GM04504 (cell line): ENCODE results near the gene CNTNAP2.

Source experiments
- DNase-seq: peaks from one replicate; pipeline ENCODE4 v3.0.0-alpha.2; 2012; ENCODE audit warnings: low read depth

The CNTNAP2 gene

DNA sequence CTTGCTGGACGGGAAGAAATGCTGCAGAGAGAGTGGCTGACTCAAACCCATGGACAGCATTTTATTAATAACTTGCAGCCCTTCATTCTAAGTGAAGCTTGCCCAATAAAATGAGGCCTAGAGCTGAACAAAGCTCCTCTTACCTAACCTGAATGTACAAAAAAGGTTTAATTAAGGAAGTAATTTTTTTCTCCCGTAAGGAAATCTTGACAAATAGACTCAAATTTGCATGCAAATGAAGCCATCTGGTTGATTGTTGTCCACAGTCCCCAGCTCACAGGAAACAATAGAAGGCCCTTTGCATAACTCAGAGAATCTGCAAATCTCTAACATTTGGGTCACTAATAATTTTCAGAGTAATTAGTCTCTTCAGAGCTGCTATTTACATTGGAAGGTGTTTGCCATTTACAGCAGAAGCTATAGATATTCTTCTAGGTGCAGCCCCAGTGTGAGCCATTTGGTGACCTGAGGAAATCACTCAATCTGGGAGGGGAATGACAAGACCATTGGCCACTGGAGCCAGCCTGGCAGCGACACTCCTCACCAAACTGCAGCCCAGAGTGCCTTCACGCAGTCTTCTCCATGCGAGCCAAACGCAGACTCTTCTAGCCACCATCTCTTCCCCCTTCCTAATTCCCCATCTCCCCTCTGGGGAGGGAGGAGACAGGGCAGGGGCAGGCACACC, 1991.0 kb downstream of the CNTNAP2 start:
- no peak for DNase-seq

DNA sequence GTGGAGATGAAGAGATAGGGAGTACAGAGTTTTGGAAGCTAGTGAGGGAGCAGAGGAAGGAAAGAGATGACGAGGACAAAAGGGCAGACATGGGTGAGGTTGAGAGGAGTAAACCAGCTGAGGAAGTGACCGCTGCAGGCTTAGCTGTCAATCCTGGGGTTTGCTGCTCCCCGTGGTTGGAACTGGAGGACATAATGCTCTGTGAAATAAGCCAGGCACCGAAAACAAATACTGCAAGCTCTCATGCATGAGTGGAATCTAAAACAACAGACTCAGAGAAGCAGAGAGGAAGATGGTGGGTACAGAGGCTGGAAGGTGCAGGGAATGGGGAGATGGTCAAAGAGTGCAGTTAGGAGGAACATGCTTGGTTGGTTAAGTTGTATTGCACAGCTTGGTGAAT, 1991.8 kb downstream of the CNTNAP2 start:
- no peak for DNase-seq

DNA sequence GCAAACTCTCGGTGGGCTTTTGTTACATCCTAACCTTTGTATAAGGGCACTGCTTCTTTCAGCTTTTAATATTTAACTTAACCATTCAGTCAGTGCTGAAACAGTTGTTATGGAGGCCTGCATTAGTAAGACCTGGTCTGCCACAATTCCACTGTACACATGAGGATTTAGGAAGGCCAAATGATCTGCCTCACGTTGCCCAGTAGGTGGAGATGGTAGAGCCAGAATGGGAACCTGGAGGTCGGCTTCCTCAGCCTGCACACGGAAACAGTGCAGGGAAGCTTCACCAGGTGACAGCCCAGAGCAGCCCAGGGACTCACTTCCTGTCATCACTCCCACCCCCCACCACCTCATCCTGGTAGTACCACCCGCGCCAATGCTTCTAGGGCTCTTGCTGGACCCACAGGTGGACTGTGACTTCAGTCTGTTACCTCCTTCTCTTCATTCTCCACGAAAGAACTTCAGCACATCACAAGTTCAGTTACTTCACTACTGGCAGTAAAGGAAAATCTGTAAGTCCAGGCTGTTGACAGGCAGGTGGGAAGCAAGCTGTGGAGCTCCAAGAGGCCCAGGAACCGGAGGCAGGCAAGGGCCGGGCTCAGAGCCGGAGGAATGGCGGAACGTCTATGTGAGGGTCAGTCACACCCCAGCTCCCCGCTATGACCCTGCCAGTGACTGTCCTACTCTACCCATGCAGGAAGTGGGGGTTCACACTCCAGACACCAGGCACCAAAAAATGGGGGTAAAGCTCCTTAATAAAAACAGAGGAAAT, 1993.7 kb downstream of the CNTNAP2 start:
- DNase-seq, result no peak

- no peak for DNase-seq
Observed at GRCh38 chr7:148114804-148115203, 1998.2 kb downstream of the CNTNAP2 start.

DNA sequence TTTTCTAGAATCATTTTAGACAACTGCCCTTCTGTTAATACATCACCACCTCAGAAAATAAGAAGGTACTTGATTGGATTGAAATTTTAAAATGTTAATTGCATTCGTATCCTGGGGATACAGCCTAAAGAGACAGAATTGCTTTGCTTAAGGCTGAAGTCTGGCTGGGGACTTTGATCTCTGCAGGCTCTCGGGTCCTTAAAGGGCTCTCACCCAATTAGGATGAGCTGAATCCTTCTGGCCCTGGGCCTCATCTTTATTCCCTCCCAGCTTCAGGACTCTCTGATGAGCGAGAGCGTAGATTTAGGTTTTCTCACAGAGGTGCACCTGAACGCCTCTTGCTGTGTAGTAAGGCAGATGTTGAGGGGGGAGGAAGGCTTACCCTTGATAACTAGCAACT, 1998.7 kb downstream of the CNTNAP2 start:
- DNase-seq, result no peak

DNA sequence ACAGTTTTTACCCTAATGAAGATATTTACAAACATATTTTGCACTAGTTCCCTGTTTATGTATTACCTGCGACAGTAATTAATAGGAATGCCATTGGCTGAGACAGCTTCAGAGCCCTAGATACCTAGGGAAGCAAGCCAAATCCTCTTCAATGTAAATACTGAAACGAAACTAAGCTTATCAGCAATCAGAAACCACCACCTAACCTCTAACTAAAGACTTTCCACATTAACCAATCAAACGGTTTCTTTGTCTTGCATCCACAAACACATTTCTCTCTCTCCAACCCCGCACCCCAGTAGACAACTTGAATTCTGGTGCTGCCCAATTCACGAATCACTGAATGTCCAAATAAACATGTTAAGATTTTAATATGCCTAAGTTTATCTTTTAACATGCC, 1999.6 kb downstream of the CNTNAP2 start:
- no peak for DNase-seq

DNA sequence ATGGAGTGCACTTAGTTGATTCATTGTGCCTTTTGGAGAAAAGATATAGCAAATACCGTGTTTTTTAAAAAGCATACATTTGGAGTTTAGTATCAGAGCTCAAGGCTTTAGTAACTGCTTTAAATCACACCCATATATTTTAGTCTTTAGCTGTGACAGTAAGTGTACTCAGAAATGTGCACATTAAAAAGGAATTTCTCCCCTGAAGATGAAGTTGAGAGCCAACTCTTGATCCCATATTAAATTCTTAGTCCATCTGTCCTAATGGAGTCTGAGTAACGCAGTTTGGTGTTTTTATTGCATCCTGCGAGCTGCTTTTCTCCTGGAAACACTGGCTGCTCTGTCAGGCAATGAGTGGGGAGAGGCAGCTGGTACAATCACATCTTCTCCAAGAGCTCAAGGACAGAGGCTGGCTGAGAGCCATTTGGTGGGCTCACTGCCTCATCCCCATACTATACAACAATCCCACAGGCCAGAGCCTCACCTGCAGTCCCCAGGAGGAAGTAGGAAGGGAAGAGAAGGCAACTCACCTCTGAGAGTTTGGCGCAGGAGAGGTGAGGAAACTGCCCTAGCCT, 2000.3 kb downstream of the CNTNAP2 start:
- no peak for DNase-seq

DNA sequence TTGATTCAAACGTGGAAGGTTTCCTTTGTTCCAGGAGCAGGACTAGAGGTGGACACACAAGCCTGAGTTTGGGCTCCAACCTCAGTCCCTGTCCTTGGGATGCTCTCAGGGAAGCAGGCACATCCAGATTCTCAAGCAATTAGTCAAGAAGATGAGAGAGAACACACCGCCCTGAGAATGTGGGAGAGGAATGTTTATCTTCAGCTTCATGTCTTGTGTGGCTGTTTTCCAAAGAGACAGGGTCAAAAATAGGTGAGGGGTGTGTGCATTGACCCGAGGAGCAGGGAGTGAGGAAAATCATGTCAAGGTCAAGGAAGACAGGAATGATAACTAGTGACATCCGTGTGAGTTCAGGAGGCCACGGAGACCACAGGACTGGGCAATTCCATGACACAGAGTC, 2001.8 kb downstream of the CNTNAP2 start:
- DNase-seq, result no peak

GRCh38 chr7:148121401-148121800, 2004.8 kb downstream of the CNTNAP2 start:
- DNase-seq, result no peak

- DNase-seq, result no peak
Observed at GRCh38 chr7:148121847-148122246, 2005.2 kb downstream of the CNTNAP2 start.

DNA sequence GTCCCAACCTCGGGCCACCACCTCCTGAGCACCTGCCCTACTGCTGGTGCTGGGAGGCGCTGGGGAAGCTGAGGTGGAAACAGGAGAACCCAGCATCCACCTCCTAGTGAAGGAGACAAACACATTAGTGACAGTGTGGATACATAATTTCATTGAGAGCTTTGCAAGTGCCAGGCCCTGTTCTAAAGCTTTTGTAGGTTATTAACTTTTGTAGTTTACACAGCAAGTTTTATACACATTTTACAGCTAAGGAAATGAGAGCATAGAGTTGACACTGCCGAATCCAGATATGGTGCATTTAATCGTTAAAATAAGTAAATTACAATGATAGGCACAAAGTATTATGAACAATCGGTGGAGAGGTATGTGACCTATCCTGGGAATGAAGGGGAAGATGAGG, 2007.9 kb downstream of the CNTNAP2 start:
- no peak for DNase-seq

DNA sequence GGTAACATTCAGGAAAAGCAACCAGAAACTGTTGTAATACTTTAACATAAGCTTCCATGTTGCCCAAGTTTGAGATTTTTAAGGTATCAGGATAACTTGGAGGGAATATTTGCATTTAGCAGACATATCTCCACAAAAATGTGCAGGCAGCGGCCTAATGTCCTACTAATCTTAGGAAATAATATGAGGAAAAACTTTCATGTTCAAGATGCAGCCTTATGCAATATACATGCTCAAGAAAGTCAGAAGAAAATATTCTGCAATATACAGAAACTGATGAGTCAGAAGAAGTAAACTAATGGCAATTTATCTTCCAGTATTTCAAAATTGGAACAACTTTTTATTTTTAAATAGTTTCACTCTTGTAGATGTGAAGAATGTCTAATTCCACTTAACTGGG, 2010.8 kb downstream of the CNTNAP2 start:
- no peak for DNase-seq

DNA sequence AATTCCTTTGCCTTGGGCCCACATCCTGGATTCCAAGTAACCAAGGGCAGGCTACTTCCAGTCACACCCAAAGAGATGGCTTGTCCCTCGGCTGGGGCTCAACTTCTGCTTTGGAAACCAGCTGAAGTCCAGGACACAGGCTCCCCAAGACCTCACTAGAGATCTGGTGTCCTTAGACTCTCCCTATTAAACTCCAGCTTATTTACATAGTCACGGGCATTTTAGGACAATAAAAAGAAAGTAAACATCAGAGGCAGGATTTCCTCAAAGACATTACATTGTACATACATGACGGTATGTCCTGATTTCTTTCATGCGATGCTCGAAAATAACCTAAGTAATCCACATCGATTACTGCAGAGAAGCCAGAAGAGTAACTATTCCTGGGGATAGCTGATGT, 2012.4 kb downstream of the CNTNAP2 start:
- no peak for DNase-seq

DNA sequence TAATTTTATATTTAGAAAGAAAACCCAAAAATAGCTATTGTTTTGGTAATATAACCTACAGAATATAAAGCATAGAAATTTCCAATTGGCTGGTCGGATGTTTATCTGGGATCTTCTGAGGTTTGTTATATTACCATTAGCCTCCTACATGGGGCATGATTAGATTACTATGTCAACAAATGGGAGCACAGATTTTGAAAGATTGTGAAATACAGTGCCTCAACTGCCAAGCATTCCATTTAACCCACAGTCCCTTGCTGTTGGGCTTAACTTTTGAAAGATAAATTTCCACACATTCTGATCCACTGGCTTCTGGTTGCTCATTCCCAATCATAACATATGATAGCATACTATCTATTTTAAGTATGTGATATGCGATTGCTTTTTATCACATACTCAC, 2018.5 kb downstream of the CNTNAP2 start:
- no peak for DNase-seq

GRCh38 chr7:148135997-148136396, 2019.4 kb downstream of the CNTNAP2 start:
- no peak for DNase-seq

- no peak for DNase-seq
Observed at GRCh38 chr7:148142660-148143248, 2026.2 kb downstream of the CNTNAP2 start.

- DNase-seq, result no peak
Observed at GRCh38 chr7:148144827-148145226, 2028.2 kb downstream of the CNTNAP2 start.

GRCh38 chr7:148146346-148146745, 2029.7 kb downstream of the CNTNAP2 start:
- DNase-seq, result no peak

GRCh38 chr7:148147438-148147837, 2030.8 kb downstream of the CNTNAP2 start:
- no peak for DNase-seq

- DNase-seq, result no peak
Observed at GRCh38 chr7:148148456-148148855, 2031.9 kb downstream of the CNTNAP2 start.

- no peak for DNase-seq
Observed at GRCh38 chr7:148149730-148150129, 2033.1 kb downstream of the CNTNAP2 start.

- no peak for DNase-seq
Observed at GRCh38 chr7:148151778-148152177, 2035.2 kb downstream of the CNTNAP2 start.
